PFSK-1 (cell line): ENCODE results near the gene PERCC1.

Source experiments
- POLR2AphosphoS5 ChIP-seq: IDR thresholded peaks from 2 replicates; pipeline ENCODE4 v1.6.1; 2012; ENCODE audit warnings: low read depth, mild to moderate bottlenecking, control low read depth, low read length, moderate library complexity
- REST ChIP-seq, 2 experiments: IDR thresholded peaks; 2 replicates each; pipeline versions ENCODE4 v1.6.1 to v1.8.0; 2011 to 2012; ENCODE audit warnings: low read depth in 2 of 2, low read length in 2 of 2, control low read depth in 1 of 2, inconsistent platforms in 1 of 2, mild to moderate bottlenecking in 1 of 2, moderate library complexity in 1 of 2; ENCODE audit not compliant: insufficient read depth in 1 of 2
- SIN3A ChIP-seq: IDR thresholded peaks from 2 replicates; pipeline ENCODE4 v1.6.1; 2012; ENCODE audit warnings: mild to moderate bottlenecking, low read length, moderate library complexity, borderline replicate concordance; ENCODE audit not compliant: insufficient read depth

- TF ChIP-seq REST (IDR thresholded peaks at IDR 0.05; ENCODE audit: insufficient read depth in 1 of 2, low read depth in 2 of 2, low read length in 2 of 2), result no peak
- no peak for TF ChIP-seq SIN3A
- no peak for TF ChIP-seq POLR2AphosphoS5
Observed at GRCh38 chr16:1439058-1439698, 8.3 kb downstream of the PERCC1 start.
